Measurements from ENCODE around the gene NLRC3. TPM values are rescaled to one million over a fixed set of nuclear protein-coding genes. Genes with fewer than 3 reads are reported as not detected.

The NLRC3 gene
- total and polyA plus RNA-seq, 9 donors: 0.10 to 1.3 (median 0.23) TPM

DNA sequence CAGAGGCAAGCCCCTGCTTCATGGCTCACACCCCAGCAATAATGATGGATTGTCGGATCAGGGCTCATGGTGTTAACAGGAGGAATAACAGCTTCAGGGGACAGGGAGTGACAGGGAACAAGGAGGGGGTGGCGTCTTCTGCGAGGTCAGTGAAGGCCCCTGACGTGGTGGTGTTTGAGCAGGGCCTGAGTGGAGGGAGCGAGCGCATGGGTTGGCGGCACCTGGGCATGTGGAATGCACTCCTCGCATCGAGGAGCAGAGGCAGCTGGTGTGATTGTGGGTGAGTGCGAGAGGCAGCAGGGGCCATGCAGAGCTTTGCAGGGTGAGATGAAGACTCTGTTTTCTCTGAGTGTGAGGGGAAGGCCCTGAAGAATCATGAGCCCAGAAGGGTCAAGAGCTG, 43.1 kb downstream of the NLRC3 start:
- 92 to 95% (median 94%) methylated on average over 10 of the region's 10 CpGs for WGBS, 3 donors
- no peak overlapping the region for H3K27ac ChIP-seq
- DNase-seq: no peak

DNA sequence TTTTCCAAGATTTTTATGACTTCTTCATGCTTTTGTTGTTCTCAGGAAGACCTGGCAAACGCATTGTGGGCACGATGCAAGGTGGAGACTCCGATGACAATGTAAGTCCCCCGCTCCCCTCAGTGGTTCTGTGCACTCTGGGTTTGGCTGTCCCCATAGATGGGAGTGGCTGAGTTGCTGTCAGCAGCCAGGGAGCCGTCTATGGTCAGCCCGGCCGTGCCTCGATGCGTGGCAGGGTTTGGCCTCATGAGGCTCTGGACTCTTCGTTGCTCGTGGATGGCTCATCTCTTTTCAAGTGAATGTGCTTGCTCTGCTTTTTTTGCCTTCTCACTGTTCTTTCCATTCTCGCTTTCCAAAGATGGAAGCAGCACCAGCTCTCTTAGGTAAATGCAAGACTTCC, 44.5 kb downstream of the NLRC3 start:
- no peaks in the 10 kb centered on the region for H3K9me3 ChIP-seq
- DNase-seq: no peak
- H3K27me3 ChIP-seq: no peaks in the 10 kb centered on the region
- TF ChIP-seq, protein P1, sequence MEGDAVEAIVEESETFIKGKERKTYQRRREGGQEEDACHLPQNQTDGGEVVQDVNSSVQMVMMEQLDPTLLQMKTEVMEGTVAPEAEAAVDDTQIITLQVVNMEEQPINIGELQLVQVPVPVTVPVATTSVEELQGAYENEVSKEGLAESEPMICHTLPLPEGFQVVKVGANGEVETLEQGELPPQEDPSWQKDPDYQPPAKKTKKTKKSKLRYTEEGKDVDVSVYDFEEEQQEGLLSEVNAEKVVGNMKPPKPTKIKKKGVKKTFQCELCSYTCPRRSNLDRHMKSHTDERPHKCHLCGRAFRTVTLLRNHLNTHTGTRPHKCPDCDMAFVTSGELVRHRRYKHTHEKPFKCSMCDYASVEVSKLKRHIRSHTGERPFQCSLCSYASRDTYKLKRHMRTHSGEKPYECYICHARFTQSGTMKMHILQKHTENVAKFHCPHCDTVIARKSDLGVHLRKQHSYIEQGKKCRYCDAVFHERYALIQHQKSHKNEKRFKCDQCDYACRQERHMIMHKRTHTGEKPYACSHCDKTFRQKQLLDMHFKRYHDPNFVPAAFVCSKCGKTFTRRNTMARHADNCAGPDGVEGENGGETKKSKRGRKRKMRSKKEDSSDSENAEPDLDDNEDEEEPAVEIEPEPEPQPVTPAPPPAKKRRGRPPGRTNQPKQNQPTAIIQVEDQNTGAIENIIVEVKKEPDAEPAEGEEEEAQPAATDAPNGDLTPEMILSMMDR (IDR thresholded peaks at IDR 0.05): no peak
- H3K4me1 ChIP-seq (ENCODE audit: insufficient read depth): no peaks in the 10 kb centered on the region
- H3K4me3 ChIP-seq: no peak overlapping the region
- intact Hi-C loops (cut with DNase I): no loop called here
- H3K27ac ChIP-seq: no peak overlapping the region
- no peaks in the 10 kb centered on the region for H3K36me3 ChIP-seq
- 92 to 95% (median 94%) methylated on average over 12 of the region's 12 CpGs for WGBS, 3 donors

More for the DNA sequence above, 43.1 kb downstream of the NLRC3 start:
- no peaks in the 10 kb centered on the region for H3K9me3 ChIP-seq
- no peak for TF ChIP-seq EP300 (IDR thresholded peaks at IDR 0.05)
- intact Hi-C loops (cut with DNase I): no loop called here
- H3K36me3 ChIP-seq: no peaks in the 10 kb centered on the region
- no peaks in the 10 kb centered on the region for H3K27me3 ChIP-seq
- no peak overlapping the region for H3K4me3 ChIP-seq
- no peaks in the 10 kb centered on the region for H3K4me1 ChIP-seq (ENCODE audit: insufficient read depth)

DNA sequence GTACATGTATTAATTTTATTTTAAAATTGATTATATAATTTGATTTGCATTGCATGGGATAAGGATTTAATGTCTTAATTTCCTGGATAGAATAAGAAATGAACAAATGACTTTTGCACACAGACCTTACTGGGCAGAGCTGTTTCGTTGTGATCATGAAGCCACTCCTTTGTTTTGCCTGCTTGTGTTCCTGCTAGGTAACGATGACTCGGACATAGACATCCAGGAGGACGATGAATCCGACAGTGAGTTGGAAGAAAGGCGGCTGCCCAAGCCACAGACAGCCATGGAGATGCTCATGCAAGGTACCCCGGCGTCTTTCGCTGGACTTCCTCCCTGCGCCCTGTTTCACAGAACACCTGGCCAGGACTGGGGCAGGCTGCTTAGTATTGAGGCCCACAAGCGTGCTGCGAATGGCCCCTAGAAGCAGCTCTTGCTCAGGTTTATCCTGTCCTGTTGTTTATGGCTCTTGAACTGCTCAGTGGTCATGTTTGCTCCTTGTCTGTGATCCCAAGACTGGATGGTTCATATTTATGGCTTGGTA, 46.8 kb downstream of the NLRC3 start:
- intact Hi-C loops (cut with DNase I): no loop called here

DNA sequence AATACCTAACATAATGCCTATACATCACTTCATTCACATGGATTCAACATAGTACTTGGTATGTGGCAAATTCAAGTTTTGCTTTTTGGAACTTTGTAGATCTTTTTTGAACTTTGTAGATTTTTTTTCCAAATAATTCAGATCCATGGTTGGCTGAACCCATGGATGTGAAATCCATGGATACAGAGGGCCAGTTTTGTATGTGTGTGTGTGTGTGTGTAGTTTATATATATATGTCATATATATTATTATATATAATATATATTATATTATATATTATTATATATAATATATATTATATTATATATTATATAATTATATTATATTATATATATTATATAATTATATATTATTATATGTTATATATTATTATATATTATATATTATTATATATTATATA, 48.0 kb downstream of the NLRC3 start:
- H3K36me3 ChIP-seq: no peaks in the 10 kb centered on the region
- H3K27ac ChIP-seq: no peak overlapping the region
- H3K4me1 ChIP-seq (ENCODE audit: insufficient read depth): no peaks in the 10 kb centered on the region
- intact Hi-C loops (cut with DNase I): no loop called here
- TF ChIP-seq, protein P1 (IDR thresholded peaks at IDR 0.05): no peak
- TF ChIP-seq POLR2A (IDR thresholded peaks at IDR 0.05) (no peak), EP300 (IDR thresholded peaks at IDR 0.05) (no peak)
- no peak overlapping the region for H3K4me3 ChIP-seq
- H3K9me3 ChIP-seq: no peaks in the 10 kb centered on the region
- DNase-seq: no peak
- H3K27me3 ChIP-seq: no peaks in the 10 kb centered on the region

More for the DNA sequence above, 46.8 kb downstream of the NLRC3 start:
- Histone ChIP-seq H3K4me1 (ENCODE audit: insufficient read depth) (no peaks in the 10 kb centered on the region), H3K36me3 (no peaks in the 10 kb centered on the region), H3K27me3 (no peaks in the 10 kb centered on the region), H3K27ac (no peak overlapping the region), H3K4me3 (no peak overlapping the region), H3K9me3 (no peaks in the 10 kb centered on the region)
- 95 to 97% (median 96%) methylated on average over 12 of the region's 12 CpGs for WGBS, 3 donors
- TF ChIP-seq, protein P1 (IDR thresholded peaks at IDR 0.05): no peak
- TF ChIP-seq EP300 (IDR thresholded peaks at IDR 0.05) (no peak), POLR2A (IDR thresholded peaks at IDR 0.05) (no peak)
- DNase-seq: no peak

DNA sequence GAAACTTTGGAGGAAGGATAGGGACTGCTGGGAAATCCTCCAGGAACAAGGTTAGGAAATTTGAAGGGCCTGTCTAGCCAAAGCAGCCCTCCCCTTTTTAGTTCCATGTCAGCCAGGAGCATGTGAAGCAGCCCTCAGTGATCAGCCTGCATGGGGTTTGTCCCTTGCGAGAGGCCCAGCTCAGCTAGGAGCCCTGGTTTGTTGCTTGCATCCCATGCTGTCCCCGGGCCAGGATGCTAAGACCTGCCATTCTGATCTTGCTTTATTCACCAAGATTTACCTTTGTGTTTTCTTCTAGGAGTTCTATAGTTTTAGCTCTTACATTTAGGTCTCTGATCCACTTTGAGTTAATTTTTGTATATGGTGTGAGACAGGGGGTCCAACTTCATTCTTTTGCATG, 48.8 kb downstream of the NLRC3 start:
- Histone ChIP-seq H3K27me3 (no peaks in the 10 kb centered on the region), H3K4me1 (ENCODE audit: insufficient read depth) (no peaks in the 10 kb centered on the region), H3K9me3 (no peaks in the 10 kb centered on the region), H3K36me3 (no peaks in the 10 kb centered on the region), H3K4me3 (no peak overlapping the region), H3K27ac (no peak overlapping the region)
- intact Hi-C loops (cut with DNase I): no loop called here
- TF ChIP-seq POLR2A (IDR thresholded peaks at IDR 0.05) (no peak), EP300 (IDR thresholded peaks at IDR 0.05) (no peak)
- TF ChIP-seq, protein P1 (IDR thresholded peaks at IDR 0.05): no peak
- WGBS, 3 donors: 95 to 96% (median 95%) methylated on average over 2 of the region's 2 CpGs
- DNase-seq: no peak
